ENCODE measurements around the gene TDRD9.

TDRD9 gene

GRCh38 chr14:104094709-104095425 is 166.6 kb downstream of the TDRD9 start:
- no peak for DNase-seq

GRCh38 chr14:104095426-104096310 is 167.4 kb downstream of the TDRD9 start:
- DNase-seq: no peak

GRCh38 chr14:104096318-104096717 is 168.1 kb downstream of the TDRD9 start:
- DNase-seq: no peak

DNA sequence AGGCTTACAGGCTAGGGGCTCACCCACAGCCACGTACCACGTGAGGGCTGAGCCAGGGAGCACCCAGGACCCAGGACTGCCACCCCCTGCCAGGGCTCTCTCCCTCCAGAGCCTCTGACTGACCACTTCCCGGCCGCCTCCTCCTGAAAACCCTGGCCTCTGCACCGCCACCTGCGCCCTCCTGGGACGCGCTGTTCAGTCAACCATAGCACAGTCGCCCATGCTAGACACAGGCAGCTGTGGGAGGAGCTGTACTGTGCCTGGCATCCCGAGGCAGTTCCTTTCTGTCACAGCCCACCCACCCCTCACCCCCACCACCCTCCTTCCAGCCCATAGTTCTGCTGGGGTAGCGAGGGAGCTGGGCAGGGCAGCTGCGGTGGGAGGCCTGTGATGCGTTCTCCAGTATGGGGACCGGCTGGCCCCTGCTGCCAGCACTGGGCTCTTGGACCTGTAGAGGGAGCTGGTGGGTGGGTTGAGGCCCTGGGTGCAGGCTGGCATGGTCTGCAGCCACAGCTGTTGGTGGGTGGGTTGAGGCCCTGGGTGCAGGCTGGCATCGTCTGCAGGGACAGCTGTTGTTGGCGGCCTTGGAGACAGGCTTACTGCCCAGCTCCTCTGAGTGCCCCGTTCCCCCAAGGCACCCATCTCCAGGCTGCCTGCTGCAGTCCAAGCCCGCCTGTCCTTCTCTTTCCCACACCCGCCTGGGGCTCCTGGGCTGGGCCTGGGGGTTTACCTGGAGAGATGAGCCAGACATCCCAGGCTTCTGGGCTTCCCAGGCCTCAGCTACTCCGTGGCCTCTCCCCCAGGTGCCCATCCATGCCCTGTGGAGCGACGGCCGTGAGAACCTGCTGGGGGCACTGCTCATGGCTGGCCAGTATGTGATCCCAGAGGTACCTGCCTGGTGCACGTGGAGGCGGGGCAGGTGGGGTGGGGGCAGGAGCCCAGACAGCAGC is 168.8 kb downstream of the TDRD9 start:
- no peak for DNase-seq

DNA sequence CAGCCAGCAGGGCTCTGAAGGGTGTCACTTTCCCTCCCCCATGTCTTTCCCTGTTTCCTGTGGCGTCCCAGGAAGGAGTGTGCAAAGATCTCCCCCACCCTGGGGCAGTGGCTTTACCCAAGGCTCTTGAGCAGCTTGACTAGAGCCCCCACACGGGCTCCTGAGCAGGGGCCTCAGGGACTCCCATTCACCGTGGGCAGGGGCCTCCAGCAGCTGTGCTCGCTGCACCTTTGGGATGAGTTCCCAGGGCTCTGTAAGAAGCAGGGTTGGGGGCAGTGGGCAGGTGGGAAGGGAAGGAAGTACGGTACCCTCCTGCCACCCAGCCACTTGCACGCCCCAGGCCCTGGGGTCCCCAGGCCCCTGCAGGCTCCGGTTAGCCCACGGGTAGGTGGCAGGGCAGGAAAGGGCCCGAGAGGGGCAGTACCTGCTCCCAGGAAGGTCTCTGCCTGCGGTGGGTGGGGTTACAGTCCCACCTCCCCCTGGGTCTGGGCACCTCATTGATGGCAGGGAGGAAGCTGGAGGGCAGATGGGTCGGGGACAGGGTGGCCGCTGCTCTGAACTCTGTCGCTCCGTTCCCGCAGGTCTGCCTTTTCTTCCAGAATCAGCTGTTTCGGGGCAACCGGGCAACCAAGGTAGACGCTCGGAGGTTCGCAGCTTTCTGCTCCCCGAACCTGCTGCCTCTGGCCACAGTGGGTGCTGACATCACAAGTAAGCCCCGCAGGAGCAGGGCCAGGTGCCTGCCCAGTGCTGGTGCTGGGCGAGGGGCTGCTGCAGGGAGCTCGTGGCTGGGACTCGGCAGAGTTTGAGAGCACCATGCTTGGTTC is 170.2 kb downstream of the TDRD9 start:
- DNase-seq: no peak

- no peak for DNase-seq
Observed at GRCh38 chr14:104099096-104100041, 171.1 kb downstream of the TDRD9 start.

GRCh38 chr14:104100171-104101085 is 172.2 kb downstream of the TDRD9 start:
- no peak for DNase-seq

- no peak for DNase-seq
Observed at GRCh38 chr14:104101086-104101621, 172.9 kb downstream of the TDRD9 start.

- DNase-seq: no peak
Observed at GRCh38 chr14:104101651-104102281, 173.5 kb downstream of the TDRD9 start.
